GM21717 (cell line): ENCODE data around the gene PBX3.

Experiments used
- ATAC-seq: cut with Tn5 transposase; IDR thresholded peaks from one replicate; pipeline ENCODE4 v1.9.1; 2021; ENCODE audit warnings: mild to moderate bottlenecking, moderate library complexity; ENCODE audit not compliant: unreplicated experiment

PBX3 gene

DNA sequence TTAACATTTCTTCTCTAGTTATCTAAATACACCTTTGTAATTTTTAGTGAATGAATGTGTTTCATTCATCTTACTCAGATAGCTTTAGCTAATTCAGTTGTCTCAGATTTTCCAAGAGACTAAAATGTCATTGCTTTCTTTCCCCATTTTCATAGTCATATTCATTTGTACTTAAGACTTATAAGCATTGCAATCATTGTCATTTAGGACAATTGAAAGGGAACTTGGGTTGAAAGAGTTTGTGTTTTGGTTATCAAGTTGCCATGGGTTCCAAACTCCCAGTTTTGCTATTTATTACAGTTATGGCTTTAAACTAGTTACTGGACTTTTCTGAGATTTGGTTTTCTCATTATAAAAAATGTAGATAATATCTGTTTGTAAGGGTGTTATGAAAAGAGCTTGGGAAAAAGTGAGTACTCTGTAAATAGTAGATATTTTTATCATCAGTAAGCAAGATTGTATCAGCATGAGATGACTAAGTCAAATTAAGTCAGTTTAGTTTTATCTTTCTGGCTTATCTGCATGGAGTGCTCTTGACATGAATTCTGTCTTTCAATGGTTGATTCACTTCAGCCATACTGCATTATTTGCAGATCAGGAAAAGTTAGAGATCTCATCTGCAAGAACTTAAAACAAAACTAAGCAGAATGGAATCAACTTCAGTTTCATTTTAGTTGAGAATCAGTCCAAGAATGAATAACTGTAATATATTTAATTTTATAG lies 107.5 kb downstream of the PBX3 start:
- no peak for ATAC-seq

- ATAC-seq, result no peak
Observed at GRCh38 chr9:125856331-125856730, 109.2 kb downstream of the PBX3 start.

GRCh38 chr9:125861405-125862058 lies 114.4 kb downstream of the PBX3 start:
- no peak for ATAC-seq

- ATAC-seq, result no peak
Observed at GRCh38 chr9:125863923-125864322, 116.8 kb downstream of the PBX3 start.

DNA sequence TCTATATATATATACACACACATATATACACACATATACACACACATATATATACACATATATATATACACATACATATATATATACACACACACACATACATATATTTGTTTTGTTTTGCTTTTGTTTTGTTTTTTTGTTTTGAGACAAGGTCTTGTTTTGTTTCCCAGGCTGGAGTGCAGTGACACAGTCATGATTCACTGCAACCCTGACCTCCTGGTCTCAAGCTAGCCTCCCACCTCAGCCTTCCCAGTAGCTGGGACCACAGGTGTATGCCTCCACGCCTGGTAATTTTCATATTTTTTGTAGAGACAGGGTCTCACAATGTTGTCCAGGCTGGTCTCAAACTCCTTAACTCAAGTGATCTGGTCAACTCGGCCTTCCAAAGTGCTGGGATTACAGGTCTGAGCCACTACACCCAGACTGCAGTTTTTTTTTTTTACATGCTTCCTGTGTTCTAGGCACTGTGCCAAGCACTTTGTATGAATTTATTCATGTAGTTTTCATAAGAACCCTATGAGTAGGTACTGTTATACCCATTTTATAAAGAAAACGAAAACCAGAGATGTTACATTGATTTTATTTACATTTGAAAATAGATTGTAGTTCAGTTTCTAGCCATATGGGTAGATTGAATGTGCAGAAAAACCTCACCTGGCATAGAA lies 120.7 kb downstream of the PBX3 start:
- ATAC-seq, result no peak

GRCh38 chr9:125878164-125878631 lies 131.0 kb downstream of the PBX3 start:
- no peak for ATAC-seq

DNA sequence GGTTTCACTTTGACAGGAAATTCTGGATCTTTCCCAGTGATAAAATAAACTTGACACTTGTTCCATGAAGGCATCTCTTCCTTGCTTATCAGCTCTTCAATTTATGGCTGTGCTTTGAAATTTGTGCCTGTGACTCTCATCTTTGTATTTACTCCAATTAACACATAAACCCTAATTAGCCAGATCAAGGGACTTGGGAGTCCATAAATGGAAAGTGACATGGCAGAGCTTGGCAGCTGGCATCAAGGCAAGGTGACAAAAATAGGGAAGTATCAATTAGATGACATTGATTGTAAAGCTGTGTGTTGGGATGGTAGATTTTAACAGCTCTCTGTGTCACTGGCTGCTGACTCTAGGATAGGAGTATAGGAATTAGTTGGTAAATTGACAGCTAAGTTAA lies 133.9 kb downstream of the PBX3 start:
- no peak for ATAC-seq

DNA sequence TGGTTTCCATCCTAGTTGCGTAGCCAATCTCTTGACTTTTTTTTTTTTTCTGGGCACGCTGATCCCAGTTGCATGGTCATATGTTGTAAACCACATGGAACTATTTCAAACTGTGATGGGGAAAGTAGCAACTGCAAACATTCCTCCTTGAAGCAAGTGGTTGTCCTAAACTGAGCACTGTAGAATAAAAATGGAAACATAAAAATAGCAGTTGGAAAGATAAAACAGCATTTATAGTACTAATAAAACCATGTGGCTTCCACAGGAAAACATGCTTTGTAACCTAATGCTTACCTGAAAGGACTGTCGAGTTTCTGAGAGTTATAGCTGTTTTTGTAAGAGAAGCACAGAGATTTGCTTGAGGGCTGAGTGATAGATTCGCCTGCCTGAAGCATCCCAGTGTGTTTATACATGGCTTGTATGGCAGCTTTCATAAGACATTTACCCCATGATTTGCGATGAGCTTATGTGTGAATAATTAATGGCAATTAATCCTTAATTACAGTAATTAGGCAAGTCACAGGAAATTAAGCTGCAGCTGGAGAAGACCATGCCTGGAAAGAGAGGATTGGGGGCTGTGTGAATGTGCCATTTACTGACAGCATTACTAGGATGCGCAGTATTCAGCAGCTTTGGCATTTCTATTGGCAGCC lies 136.5 kb downstream of the PBX3 start:
- ATAC-seq, result no peak

DNA sequence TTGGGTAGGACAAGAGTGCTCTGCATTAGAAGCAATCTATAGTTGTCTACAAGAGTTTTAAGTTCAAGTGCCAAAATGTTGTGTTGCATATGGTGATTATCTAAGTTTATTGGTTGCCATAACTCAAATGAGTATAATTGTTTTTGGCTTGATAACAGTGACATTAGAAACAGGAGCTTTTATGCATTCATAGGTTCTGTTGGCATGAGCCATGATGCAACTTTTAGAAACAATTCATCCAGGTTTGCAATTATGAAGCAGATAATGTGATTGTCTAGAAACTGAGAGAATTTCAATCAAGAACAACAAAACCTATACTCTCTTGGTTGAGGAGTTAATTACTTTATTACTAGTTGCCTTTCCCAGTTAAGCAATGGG lies 137.0 kb downstream of the PBX3 start:
- ATAC-seq, result no peak

- no peak for ATAC-seq
Observed at GRCh38 chr9:125885405-125886034, 138.3 kb downstream of the PBX3 start.

DNA sequence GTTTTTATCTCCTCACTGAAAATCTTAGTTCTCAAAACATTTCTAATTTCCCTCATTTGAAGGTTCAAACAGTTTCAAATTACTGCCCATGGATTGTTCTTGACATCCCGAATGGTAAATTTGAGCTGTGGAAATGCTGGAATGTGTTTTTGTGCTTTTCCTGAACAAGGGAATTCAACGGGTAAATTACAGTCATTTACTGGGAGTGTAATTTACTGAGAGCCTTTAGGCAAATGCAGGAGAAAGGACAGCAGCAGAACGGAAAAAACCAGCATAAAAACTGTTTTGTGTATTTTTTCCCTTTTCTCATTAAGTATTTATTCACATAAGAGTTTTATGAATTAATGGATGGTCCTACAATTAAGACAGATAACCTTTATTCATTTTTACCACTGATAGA lies 139.2 kb downstream of the PBX3 start:
- ATAC-seq, result no peak

DNA sequence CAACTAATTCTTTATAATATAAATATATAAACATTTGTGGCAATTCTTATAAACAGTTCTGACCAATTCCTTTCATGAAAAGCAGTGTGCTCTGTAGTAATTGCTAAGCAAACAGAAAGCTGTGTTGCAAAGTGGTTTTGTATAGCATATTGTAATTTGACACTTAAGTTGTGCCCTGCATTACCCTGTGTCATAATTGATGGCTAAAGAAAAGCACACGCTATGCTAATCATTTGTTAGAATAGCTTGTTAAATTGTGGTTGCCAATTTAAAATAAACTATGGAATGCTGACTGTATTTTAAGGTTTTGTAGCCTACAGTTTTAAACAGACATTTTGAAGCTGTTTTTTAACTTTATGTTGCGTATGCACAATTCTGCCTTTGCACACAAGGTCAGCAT lies 140.0 kb downstream of the PBX3 start:
- no peak for ATAC-seq

DNA sequence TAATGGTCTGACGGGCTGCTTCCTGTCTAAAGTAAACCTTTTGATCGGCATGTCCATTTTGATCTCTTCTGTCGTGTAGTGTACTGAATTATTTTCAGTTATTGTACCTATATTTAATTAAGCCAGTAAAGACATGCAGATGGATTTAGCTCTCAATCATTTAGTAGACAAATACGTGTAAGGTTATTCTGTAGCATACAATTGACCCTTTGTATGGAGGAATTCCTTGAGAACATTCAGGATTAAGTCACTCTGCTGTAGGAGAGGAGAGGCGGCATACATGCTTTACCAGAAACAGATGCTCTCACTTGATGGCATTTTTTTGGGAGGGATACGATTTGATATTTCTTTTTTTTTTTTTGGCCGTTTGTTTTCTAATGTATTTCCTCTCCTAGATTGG lies 141.0 kb downstream of the PBX3 start:
- ATAC-seq, result no peak

DNA sequence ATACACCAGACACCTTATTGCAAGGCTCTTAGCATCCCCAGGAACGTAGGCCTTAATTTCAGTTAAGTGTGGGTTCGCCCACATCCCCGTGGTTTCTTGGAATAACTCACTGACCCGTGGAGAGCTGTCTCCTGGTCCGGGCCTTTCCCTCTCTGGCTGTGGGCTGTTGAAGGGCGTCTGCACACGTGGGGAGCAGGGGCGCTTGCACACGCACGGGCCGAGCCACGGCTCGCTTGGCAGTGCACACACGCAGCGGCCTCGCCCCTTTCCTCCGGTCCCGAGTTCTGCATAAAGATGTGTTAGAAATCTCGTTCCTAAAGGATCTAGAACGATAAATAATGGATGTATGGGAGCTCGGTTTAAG lies 141.9 kb downstream of the PBX3 start:
- ATAC-seq, result no peak

DNA sequence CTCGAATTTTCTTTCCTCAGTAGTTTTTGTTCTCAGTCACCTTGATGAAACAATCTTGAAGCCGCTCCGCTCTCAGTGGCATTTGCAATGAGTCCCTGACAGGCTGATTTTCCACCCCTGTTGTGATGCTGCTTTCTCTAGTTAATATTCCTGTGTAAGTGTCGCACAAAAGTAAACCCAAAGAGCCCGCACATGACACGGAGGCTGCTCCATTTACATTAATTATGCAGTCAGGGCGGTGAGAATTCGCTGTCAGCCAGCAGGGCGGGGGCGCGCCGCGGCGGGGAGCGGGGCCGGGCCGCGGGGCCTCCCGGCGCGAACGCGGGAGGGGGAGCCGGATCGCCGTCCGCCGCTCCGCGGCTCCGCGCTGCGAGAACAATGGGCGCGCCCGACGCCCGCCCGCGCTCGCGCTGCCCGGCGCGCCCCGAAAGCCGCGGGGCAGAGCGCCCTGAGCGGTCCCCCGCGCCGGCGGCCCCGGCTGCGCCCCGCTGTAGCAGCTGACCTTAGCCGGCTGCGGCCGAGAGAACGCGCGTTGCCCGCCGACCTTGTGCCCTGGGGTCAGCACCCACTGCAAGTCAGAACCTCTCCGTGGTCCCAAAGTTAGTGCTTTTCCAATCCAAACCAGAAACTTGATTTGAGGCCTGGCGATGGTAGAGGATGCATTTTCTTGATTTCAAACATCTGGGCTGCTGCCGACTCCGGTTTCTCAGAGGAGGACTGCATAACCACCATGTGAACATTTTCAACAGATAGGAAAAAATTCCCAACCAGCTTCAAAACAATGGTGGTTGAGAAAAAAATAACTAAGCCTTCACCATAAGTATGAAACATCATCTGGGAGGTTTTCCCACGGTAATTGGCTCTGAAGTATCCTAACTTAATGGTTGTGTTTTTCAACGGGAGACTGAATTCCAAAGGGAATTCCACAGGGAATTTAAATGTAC lies 142.6 kb downstream of the PBX3 start:
- no peak for ATAC-seq

- ATAC-seq, result no peak
Observed at GRCh38 chr9:125890826-125891225, 143.7 kb downstream of the PBX3 start.

DNA sequence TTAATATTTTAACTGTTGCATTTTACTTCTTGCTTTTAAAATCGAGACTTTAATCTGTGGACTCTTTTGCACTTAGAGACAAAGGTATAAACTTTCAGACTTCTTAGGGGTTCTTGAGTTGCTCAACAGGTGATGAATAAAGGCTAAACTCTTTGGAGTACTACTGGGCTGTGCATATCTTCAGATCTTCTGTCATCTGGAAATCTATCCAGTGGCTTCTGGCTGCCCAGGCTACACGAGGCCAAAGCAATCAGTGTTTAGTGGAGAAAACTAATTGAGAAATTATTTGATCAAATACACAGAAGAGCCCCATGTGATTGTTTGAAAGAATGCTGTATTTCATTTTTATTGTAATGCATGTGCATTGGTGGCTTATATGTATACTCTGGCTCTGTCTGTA lies 146.1 kb downstream of the PBX3 start:
- ATAC-seq, result no peak

GRCh38 chr9:125894566-125894965 lies 147.4 kb downstream of the PBX3 start:
- no peak for ATAC-seq

DNA sequence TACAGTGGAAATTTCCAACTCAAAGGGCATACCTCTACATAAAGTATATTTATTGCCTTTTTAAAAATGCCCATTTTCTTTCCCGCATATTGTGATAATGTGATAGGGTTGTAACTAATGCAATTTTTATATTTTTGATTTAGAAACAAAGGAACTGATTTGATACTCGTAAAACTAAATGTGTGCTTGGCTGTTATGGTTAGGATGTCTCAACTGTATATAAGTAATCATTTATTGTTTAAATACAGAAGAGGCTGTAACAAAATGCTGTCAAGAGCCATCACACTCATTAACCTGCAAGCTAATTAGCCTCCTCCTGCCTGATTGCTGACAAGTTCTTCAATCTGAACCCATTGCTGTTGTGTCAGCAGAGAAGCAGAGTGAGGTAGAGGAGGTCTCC lies 149.2 kb downstream of the PBX3 start:
- ATAC-seq, result no peak

GRCh38 chr9:125896964-125897363 lies 149.8 kb downstream of the PBX3 start:
- ATAC-seq, result no peak
